ENCODE data around the gene ZNF24.

ZNF24 gene

DNA sequence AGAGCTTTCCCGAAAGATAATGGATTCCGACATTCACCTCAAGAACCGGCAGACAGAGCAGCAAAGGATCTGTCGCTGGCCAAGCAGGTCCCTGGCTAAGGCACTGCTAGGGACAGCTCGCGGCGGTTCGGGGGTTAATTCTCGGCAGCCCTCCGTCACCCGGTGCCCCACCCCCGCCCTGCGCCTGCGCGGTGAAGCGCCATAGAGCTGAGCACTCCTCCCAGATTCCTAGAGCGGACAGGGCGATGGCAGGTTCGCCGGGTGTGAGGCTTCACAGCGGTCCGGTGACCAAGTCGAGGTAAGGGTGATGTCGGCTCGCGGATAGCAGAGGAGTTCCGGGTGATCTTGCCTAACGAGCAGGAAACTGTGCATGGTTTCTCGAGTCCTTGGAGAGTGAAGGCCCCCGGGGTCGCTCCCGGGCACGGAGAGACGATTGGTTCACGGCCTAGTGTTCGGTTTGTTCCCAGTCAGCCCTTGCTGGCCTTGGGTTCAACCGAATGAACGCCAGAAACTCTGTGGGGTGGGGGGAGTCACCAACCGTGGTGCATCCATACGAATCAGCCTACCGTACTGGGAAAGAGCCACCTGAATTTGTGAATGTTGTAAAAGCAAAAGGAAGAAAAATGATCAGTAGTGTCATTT is 54.0 kb downstream of the ZNF24 start, which contains the start of gene ZSCAN30:
TSS of gene ZSCAN30 (minus strand) at position 136 of the 642 bp plus-strand sequence. CDS start 25,877 bp downstream, outside the sequence.
- peak; percentile 89 to 95 (median 92) for DNase-seq

- DNase-seq: peak in 2 of 4 experiments; percentile 3 to 41
These were observed 54.5 kb downstream of the ZNF24 start for GRCh38 chr18:35289727-35290093.

DNA sequence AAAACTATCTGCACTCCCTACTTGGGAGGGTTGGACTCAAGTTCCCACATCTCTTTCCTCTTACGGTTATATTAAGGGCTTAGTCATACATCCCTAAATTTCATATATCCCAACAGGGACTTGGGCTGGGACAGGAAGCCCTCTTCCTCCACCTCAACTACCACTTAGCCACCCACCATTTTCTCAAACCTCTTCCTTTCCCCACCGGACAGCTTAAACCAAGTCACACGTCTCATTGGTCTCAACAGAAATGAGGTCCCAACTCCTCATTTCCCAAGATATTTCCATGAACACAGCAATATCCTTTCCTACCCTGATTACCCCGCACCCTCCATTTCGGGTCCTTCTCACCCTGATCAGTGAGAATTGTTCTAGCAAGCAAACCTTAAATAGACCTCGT is 54.9 kb downstream of the ZNF24 start:
- DNase-seq: no peak

GRCh38 chr18:35284841-35285240 is 59.4 kb downstream of the ZNF24 start:
- DNase-seq: no peak

DNA sequence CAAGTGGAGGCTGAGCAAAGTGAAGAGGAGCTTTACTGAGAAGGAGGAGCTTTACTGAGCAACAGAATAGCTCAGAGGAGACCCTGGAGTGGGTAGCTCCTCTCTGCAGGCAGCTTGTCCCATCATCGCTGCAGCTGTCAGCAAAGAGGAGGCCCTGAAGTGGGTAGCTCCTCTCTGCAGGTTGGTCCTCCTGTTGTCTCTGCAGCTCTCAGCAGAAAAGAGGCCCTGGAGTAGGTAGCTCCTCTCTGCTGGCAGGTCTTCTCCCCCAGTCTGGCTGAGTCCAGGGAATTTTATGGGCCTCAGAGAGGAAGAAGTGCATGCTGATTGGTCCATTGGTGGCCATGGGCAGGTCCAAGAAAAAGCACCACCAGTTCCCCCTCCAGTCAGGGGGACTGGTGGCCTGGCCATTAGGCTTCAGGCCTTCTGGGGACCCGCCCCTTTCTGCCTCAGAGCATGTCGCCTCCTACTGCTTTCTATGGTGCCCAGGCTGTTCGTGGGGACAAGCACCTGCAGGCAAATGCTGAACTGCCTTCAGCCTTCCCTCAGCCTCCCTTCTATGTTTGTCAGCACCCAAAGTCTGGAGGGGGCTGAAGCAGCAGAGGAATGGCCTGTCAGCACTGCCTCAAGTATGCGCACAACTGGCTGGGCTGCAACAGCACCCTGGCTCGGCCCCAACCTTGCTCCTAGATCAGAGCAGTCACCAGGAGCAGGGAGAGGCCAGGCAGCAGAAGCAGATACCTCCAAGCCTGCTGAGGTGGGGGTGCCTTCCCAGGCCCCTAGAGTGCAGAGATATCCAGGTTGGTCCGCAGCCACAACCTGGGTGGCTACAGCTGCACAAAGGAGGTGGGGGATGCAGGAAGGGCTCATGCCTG is 60.1 kb downstream of the ZNF24 start:
- DNase-seq: no peak

DNA sequence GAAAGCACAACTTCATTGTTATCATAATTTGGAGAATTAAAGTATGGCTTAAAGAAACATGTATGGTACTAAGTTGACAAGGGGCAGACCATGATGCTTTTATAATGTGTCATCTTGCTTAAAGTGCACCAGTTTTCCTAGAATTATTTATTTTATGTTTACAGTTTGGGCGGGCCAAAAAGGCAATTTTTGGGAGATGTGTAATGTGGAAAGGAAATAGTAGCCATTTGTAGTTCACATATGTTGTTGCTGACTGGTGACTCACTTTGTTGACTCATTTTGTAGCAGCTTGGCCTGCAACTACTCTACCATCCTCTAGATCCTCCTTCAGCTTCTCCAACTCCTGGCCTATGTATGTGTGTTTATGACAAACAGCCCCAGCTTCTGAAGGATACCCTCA is 61.9 kb downstream of the ZNF24 start:
- no peak for DNase-seq
